GM19023 (cell line): ENCODE results near the gene ALOX5.

Experiments
- ATAC-seq: cut with Tn5 transposase; IDR thresholded peaks from one replicate; pipeline ENCODE4 v1.9.1; 2021; ENCODE audit warnings: mild to moderate bottlenecking, moderate library complexity; ENCODE audit not compliant: unreplicated experiment

The ALOX5 gene

GRCh38 chr10:45441239-45442190 is 67.5 kb downstream of the ALOX5 start:
- no peak for ATAC-seq

- no peak for ATAC-seq
These were observed 68.2 kb downstream of the ALOX5 start for GRCh38 chr10:45442251-45442650.

- no peak for ATAC-seq
These were observed 68.6 kb downstream of the ALOX5 start for GRCh38 chr10:45442662-45443061.

- ATAC-seq: no peak
These were observed 69.3 kb downstream of the ALOX5 start for GRCh38 chr10:45443101-45444009.

- ATAC-seq: no peak
These were observed 70.0 kb downstream of the ALOX5 start for GRCh38 chr10:45444022-45444421.

- ATAC-seq: no peak
These were observed 71.2 kb downstream of the ALOX5 start for GRCh38 chr10:45444976-45445898.

GRCh38 chr10:45446858-45447257 is 72.8 kb downstream of the ALOX5 start:
- ATAC-seq: no peak

- ATAC-seq: no peak
These were observed 73.4 kb downstream of the ALOX5 start for GRCh38 chr10:45447416-45447815.

GRCh38 chr10:45450866-45451265 is 76.8 kb downstream of the ALOX5 start:
- no peak for ATAC-seq

GRCh38 chr10:45451407-45451806 is 77.4 kb downstream of the ALOX5 start:
- no peak for ATAC-seq

- ATAC-seq: no peak
These were observed 78.3 kb downstream of the ALOX5 start for GRCh38 chr10:45452268-45452667.

- ATAC-seq: peak; percentile 7
These were observed 78.9 kb downstream of the ALOX5 start for GRCh38 chr10:45452743-45453452.

- ATAC-seq: peak; percentile 78
These were observed 79.7 kb downstream of the ALOX5 start for GRCh38 chr10:45453639-45454255.

- ATAC-seq: no peak
These were observed 80.2 kb downstream of the ALOX5 start for GRCh38 chr10:45454262-45454661.

- no peak for ATAC-seq
These were observed 80.8 kb downstream of the ALOX5 start for GRCh38 chr10:45454859-45455258.

GRCh38 chr10:45456233-45456632 is 82.2 kb downstream of the ALOX5 start:
- ATAC-seq: no peak

- ATAC-seq: no peak
These were observed 82.8 kb downstream of the ALOX5 start for GRCh38 chr10:45456822-45457221.

- ATAC-seq: no peak
These were observed 83.5 kb downstream of the ALOX5 start for GRCh38 chr10:45457487-45457886.

GRCh38 chr10:45460235-45460878 is 86.3 kb downstream of the ALOX5 start:
- ATAC-seq: peak; percentile 54
